GM21723 (cell line): ENCODE measurements around the gene PHF2.

Experiments used
- ATAC-seq: cut with Tn5 transposase; IDR thresholded peaks from one replicate; pipeline ENCODE4 v1.9.1; 2021; ENCODE audit warnings: mild to moderate bottlenecking, moderate library complexity; ENCODE audit not compliant: unreplicated experiment

The PHF2 gene

DNA sequence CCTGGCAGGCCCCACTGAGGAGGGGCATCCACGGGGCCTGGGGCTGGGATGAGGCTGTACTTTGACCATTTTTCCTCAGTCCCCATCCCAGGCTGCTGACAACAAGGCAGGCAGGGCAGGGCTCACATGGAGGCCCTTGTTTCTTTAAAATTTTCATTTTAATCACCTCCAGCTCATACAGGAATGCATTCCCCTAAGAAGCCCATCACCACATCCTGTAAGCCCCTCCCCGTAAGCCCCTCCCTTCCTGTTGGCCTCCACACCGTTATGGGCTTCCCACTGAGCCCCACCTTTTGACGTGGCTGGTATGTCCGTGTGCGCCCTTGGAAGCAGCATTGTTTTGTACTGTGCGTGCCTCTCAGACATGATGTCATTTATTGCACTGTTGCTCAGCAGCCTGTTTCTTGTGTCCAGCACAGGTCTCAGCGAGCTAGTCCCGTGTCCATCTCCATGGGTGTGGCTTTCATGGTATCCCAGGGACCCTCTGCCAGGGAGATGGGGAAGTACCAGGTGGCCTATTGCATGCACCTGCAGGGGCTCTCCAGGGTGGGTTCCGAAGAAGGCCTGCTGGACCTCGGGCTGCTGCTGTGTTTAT lies 22.4 kb downstream of the PHF2 start:
- ATAC-seq, result no peak

- ATAC-seq, result no peak
Measured at GRCh38 chr9:93599571-93600403, 23.4 kb downstream of the PHF2 start.

- ATAC-seq, result no peak
Measured at GRCh38 chr9:93600504-93600903, 24.1 kb downstream of the PHF2 start.

- ATAC-seq, result no peak
Measured at GRCh38 chr9:93601063-93601462, 24.7 kb downstream of the PHF2 start.

- no peak for ATAC-seq
Measured at GRCh38 chr9:93601666-93602065, 25.3 kb downstream of the PHF2 start.

DNA sequence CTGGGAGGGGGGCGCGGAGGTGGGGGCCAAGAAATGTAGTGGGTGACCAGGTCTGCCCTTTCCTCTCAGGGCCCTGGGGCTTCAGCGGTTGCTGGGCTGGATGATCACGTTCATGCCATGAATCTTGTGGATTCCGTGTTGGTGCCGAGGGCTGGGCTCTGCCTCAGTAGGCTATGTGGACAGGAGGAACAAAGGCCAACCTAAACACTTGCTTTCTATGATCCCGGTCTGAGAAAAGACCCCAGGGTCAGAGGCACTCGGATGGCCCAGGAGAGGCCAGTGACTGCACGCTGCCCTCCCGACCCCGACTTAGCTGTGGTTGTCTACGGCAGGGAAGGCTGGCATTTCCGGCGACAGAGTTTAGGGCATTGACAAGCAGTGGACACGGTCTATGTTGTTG lies 26.6 kb downstream of the PHF2 start:
- no peak for ATAC-seq

- ATAC-seq, result no peak
Measured at GRCh38 chr9:93603906-93604326, 27.5 kb downstream of the PHF2 start.

GRCh38 chr9:93606187-93606586 lies 29.8 kb downstream of the PHF2 start:
- no peak for ATAC-seq

DNA sequence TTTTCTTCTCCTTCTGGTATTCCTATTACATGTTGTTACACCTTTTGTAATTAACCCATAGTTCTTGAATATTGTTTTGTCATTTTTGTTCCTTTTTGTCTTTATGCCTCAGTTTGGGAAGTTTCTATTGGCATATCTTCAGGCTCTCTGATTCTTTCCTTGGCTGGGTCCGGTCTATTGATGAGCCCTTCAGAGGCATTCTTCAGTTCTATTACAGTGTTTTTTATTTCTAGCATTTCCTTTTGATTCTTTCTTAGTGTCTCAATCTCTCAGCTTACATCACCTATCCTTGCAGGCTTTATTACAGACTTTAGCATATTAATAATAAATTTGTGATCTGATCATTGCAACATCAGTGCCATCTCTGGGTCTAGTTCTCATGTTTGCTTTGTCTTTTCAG lies 33.8 kb downstream of the PHF2 start:
- ATAC-seq, result no peak

GRCh38 chr9:93612052-93612795 lies 35.8 kb downstream of the PHF2 start:
- no peak for ATAC-seq

- peak; percentile 62 for ATAC-seq
Measured at GRCh38 chr9:93612796-93613154, 36.4 kb downstream of the PHF2 start.

DNA sequence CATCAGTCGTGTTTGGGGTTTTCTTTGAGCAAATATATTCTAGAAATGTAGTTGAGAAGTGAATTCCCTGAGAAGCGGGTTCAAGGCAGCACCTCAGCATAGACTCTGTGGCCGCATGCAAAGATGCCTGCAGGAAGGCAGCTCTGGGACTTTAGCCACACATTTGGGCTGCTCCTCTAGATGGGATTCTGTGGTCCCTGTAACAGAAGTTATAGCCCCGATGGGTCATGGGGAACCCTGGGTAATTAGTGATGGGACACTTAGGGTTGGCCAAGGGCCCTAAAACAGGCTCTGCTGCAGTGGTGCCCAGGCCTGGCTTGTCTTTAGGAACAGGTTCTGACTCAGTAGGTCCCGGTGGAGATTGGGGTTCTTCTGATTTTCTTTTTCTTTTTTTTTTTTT lies 36.8 kb downstream of the PHF2 start:
- ATAC-seq, result no peak

DNA sequence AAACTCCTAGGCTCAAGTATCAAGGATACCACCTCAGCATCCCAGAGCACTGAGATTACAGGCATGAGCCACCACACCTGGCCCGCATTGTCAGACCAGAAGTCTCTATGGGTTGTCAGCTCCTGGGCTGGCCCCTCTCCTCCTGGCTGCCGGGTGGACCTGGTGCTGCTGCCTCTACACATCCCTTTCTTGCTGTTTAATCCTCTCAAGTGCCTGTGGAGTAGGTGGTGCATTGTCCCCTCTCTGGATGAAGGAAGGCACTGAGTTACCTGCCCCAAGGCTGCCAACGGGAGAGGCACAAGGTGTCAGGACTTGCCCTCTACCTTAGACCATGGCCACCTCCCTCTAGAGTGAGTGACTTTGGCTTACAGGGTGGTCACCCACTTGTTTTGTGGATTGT lies 37.4 kb downstream of the PHF2 start:
- ATAC-seq, result no peak

DNA sequence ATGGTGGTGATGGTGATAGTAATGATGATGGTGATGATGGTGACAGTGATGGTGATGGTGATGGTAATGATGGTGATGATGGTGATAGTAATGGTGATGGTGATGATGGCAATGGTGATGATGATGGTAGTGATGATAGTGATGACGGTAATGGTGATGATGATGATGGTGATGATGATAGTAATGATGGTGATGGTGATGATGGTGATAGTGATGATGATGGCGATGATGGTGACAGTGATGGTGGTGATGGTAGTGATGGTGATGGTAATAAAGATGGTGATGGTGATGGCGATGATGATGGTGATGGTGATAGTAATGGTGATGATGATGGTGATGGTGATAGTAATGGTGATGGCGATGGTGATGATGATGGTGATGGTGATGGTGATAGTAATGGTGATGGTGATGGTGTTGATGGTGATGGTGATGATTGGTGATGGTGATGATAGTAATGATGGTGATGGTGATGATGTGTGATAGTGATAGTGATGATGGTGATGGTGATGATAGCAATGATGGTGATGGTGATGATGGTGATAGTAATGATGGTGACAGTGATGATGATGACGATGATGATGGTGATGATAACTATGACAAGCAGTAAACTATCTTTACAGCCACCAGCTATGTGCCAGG lies 38.6 kb downstream of the PHF2 start:
- ATAC-seq, result no peak

DNA sequence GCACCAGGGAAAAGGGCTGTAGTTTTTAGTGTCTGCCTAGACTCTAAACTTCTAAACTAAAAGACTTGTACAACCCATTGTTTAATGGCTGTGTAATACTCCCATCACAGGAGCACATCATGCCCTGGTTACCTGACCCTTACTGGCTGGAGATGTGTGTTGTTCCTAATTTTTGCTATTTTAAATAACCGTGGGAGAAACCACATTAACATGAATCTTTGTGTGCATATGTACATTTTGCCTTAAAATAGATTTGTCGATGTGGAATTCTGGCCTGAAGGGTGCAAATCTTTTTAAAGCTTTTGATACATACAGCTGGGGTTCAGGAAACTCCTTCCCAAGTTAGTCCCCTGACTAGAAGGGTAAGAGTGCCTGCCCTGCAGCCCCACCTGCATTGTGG lies 39.7 kb downstream of the PHF2 start:
- no peak for ATAC-seq

GRCh38 chr9:93617273-93617672 lies 40.9 kb downstream of the PHF2 start:
- no peak for ATAC-seq

DNA sequence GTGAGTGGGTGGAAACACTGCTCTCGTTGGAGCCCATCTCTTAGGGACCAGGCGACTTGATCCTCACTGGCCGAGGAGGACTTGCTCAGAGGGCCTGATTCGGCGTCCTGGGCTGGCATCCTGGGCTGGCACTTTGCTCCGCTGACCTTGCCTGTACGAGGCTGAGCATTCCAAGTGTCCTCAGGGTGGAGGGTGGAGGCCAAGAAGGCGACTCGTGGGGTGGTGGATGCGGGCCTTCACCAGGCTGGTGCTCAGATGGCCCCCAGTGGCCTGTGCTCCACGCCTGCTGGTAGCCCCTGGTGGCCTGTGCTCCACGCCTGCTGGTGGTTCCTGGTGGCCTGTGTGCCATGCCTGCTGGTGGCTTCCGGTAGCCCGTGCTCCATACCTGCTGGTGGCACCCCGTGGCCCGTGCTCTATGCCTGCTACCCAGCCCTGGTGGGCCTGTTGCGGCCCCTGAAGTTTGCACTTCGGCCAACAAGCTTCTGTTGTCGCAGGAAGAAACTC lies 42.9 kb downstream of the PHF2 start:
- no peak for ATAC-seq

- no peak for ATAC-seq
Measured at GRCh38 chr9:93620041-93620506, 43.7 kb downstream of the PHF2 start.

DNA sequence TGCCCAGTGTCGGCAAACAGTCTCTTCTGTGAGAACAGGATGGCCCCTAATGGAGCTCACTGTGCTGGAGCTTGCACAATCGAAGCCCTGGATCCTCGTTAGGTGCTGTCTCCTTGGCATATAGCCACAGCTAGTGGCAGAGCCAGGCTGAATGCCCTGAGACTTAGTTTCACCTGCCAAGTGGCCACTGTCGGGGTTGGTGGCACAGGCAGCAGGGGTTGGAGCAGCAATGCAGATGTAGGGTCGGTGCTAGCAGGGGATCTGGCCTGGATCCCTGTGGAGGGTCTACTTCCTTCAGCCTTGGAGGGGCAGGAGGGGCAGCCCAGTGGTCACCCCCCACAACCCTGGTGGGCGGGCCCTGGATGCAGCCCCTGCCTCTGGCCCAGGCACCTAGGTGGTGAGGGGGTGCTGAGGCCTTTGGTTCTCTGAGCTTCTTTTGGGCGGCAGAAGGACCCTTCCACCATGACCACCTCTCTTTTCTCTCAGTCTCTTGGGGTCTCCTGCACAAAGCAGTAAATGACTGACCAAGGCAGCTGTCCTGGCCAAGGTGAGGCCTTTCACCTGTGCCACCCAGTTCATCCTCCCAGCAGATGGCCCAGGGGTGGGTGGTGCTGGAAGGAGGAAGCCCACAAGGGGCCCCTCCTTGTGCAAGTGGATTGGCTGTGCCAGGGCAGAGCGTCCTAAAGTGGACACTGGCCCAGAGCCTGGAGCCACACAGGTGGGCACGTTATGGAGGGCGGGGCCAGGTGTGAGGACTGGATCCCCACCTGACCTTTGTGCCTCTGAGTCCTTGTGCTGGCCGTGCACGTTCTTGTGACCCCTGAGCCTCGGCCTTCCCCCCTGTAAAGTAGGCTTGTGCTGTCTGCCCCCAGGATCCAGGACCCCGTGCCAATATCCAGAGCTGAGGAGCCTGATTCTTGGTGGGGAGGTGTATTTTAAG lies 44.8 kb downstream of the PHF2 start:
- no peak for ATAC-seq

DNA sequence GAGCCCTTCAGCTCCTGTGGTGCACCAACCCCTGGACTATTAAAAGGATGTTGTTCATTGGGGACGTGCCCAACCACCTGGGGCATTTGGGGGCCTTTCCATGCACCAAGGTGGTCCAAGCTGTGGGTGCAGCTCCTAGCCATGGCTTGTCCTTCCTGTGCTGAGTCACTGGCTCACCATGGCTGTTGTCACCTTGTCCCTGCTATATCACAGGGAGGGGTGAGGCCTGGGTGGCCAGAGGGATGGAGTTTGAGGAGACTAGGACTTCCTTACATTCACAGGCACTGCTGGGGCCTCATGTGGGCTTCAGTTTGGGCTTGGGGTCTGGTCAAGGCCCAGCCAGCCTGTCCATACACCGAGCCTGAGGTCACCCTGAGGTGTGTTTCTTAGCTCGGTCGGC lies 45.5 kb downstream of the PHF2 start:
- no peak for ATAC-seq
